ENCODE results near the gene KIAA0040.

KIAA0040 gene

DNA sequence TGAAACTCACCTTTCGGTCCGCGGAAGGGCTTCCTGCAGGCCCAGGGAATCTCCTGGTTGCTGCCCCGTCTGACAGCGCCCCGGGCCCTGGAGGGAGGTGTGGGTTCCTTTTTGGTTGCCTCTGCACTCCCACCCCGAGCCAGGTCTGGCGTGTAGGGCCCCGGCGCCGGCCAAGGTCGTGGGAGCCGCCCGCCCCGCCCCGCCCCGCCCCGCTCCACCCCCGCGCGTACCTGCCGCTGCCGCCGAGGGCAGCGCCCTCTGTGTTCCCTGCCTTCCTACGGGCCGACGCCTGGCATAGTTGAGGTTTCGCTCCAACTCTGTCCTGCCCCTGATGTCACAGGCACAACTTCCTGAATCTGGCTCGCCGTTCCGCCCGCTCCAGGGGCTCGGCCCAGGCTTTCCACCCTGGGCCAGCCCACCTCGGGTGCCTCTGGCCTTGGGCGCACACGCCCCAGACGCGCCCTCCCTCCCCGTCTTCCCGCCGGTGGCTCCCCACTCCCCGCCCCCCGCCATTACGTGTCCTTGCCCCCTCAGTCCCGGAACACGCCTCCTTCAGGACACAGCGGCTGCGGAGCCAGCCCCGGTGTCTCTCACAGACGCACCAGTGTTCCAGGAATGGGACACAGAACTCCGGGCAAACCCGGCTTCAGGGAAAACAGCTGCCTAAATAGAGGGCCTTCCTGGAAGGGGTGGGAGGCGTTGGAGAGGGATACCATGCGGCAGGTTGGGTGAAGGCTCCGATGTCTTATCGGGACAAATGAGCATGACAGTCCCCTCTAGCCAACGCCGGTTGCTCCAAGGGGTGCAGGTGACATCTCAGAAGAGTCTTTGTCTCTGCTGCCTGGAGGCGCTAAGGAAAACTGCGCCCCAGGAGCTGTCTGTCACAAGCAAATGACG lies at the start of gene KIAA0040:
KIAA0040 (minus strand) TSS at position 147 of the 897 bp plus-strand sequence. CDS start 31,763 bp downstream, outside the sequence.
- Mint-ChIP-seq H3K27ac (peak within 1 kb of the TSS; percentile 83), H3K4me1 (ENCODE audit: low read depth) (peaks cover 81% of the 10 kb centered on the region), H3K27me3 (no peaks in the 10 kb centered on the region), H3K4me3 (peak within 1 kb of the TSS; percentile 86), H3K36me3 (ENCODE audit: low read depth) (peaks cover 32% of the 10 kb centered on the region), H3K9me3 (no peaks in the 10 kb centered on the region)
- intact Hi-C loops (cut with micrococcal nuclease): no loop called here

DNA sequence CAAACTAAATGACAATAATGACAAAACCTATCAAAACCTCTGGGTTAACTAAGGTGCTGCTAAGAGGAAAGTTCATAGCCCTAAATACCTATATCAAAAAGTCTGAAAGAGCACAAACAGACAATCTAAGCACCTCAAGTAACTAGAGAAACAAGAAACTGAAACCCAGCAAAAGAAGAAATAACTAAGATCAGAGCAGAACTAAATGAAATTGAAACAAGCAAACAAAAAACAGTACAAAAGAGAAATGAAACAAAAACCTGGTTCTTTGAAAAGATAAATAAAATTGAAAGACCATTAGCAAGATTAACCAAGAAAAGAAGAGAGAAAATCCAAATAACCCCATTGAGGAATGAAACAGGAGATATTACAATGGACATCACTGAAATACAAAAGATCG lies 44.8 kb upstream of the KIAA0040 start:
- H3K27ac Mint-ChIP-seq: no peak overlapping the region
- peaks cover 7% of the 10 kb centered on the region for H3K4me1 Mint-ChIP-seq (ENCODE audit: low read depth)
- no peaks in the 10 kb centered on the region for H3K27me3 Mint-ChIP-seq
- no peaks in the 10 kb centered on the region for H3K9me3 Mint-ChIP-seq
- intact Hi-C loops (cut with micrococcal nuclease): no loop called here
- no peak overlapping the region for H3K4me3 Mint-ChIP-seq
- H3K36me3 Mint-ChIP-seq (ENCODE audit: low read depth): no peaks in the 10 kb centered on the region

DNA sequence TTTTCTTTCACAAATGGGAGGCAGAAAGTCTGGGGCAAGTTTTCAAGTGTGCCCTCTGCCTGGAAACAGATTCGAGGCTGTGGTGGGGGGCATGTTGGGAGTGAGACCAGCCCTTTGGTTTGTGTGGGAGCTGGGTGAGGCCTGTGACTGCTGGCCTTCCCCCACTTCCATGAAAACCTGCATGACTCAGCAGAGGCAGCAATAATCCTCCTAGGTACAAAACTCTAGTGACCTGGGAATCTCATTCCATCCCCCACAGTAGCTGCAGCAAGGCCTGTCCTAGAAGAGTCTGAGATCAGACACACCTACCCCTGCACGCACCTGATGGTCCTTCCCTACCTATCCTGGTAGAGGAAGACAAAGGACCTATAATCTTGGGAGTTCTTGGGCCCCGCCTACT lies 42.1 kb upstream of the KIAA0040 start:
- H3K4me1 Mint-ChIP-seq (ENCODE audit: low read depth): peaks cover 14% of the 10 kb centered on the region
- no peaks in the 10 kb centered on the region for H3K9me3 Mint-ChIP-seq
- no peaks in the 10 kb centered on the region for H3K36me3 Mint-ChIP-seq (ENCODE audit: low read depth)
- no peak overlapping the region for H3K4me3 Mint-ChIP-seq
- H3K27me3 Mint-ChIP-seq: no peaks in the 10 kb centered on the region
- intact Hi-C loops (cut with micrococcal nuclease): no loop called here
- H3K27ac Mint-ChIP-seq: no peak overlapping the region

DNA sequence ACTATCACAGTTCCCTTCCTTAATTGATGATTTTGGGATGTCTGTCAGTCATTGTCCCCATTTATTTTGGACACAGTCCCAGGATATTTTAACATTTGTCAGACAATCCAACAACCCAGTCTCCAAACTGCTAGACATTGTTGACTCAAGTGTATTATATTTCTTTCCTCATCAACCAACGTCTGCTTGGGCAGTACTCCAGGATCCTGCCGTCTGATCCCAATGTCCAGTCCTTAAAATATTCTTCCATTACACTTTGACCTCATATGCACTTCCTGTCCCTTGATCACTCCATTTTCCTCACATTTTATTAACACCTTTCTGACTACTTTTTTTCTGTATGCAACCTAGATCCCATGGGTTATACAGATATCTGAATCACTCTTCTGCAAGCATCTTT lies 39.8 kb upstream of the KIAA0040 start:
- Mint-ChIP-seq H3K36me3 (ENCODE audit: low read depth) (no peaks in the 10 kb centered on the region), H3K4me1 (ENCODE audit: low read depth) (peaks cover 10% of the 10 kb centered on the region)

DNA sequence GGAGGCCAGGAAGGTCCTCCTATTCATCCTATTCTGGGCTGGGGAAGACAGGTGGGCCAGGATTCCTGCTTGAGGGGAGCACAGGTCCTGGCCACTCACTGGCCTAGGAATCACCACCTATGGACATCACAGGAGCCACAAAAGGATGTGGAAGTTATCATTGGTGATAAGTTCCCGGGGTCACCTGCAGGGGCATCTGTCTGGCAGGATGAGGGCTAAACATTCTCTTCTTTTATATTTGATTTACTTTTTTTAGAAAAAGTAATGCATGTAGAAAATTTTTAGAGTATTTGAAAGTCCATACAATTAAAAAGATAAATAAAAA lies 33.2 kb upstream of the KIAA0040 start:
- Mint-ChIP-seq H3K36me3 (ENCODE audit: low read depth) (no peaks in the 10 kb centered on the region), H3K9me3 (no peaks in the 10 kb centered on the region), H3K4me1 (ENCODE audit: low read depth) (peaks cover 6% of the 10 kb centered on the region), H3K27me3 (no peaks in the 10 kb centered on the region), H3K27ac (no peak overlapping the region), H3K4me3 (no peak overlapping the region)
- intact Hi-C loops (cut with micrococcal nuclease): no loop called here

More for the DNA sequence above, 39.8 kb upstream of the KIAA0040 start:
- Mint-ChIP-seq H3K27ac (no peak overlapping the region), H3K27me3 (no peaks in the 10 kb centered on the region), H3K9me3 (no peaks in the 10 kb centered on the region), H3K4me3 (no peak overlapping the region)
- intact Hi-C loops (cut with micrococcal nuclease): no loop called here

DNA sequence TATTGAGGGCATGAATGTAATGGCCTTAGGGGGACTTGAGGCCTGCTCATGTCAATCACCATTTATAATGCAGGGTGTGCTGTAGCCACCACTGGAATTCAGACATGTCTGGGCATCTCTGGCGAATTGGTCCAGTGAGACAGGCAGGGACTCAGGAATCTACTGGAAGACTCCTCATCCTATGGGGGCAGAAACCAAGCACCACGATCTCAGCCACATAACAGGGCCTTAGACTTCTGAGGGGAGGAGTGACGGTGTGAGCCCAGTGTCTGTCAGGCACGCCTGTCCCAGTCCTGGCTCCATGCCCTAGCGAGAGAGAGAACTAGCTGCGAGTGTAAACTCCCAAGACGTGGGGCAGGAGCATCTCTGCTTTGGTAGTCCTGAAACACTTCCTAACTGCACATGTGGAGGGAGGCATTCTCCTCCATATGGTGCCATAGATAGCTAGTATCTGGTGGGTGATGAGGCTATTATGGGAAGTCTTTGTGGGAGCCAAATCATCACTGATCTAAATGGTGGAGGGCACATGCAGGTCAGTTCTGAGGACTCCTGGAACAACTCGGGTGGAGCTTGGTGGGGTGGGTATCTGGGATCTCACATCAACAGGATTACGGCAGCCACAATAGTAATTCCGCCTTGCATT lies 29.8 kb upstream of the KIAA0040 start:
- peak overlapping the region; percentile 20 for H3K27ac Mint-ChIP-seq
- no peak overlapping the region for H3K4me3 Mint-ChIP-seq
- no peaks in the 10 kb centered on the region for H3K9me3 Mint-ChIP-seq
- no peaks in the 10 kb centered on the region for H3K36me3 Mint-ChIP-seq (ENCODE audit: low read depth)
- no peaks in the 10 kb centered on the region for H3K27me3 Mint-ChIP-seq
- intact Hi-C loops (cut with micrococcal nuclease): no loop called here
- peaks cover 13% of the 10 kb centered on the region for H3K4me1 Mint-ChIP-seq (ENCODE audit: low read depth)

DNA sequence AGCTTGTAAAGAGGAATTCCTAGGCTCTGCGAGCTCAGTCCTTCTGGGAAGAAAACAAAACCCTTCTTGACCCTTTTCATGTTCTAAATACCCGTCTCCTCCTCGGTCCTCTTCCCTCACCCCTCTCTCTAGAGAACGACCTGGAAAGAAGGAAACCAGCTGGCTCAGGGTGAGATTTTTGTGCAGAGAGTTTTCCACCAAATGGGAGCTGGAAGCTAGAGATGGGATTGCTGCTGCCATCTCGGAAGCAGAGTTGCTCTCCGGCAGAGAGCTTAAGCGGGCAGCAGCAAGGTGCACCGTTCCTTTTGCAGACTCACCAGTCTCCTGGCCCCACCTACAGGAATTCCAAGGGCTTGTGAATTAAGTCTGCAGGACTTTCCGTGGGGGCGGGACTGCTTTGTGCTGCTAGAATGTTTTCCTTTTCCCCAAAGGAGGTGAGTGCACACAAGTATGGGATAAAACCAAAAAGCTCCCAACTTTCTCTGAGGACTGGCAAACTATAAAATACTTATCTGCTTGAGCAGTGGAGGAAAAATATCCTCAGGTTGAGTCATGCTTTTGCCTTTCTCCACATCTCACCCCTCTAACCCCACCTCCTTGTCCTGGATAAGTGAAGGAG lies 29.1 kb upstream of the KIAA0040 start:
- Mint-ChIP-seq H3K27me3 (no peaks in the 10 kb centered on the region), H3K4me3 (no peak overlapping the region), H3K27ac (no peak overlapping the region), H3K36me3 (ENCODE audit: low read depth) (no peaks in the 10 kb centered on the region), H3K4me1 (ENCODE audit: low read depth) (peaks cover 13% of the 10 kb centered on the region), H3K9me3 (no peaks in the 10 kb centered on the region)
- intact Hi-C loops (cut with micrococcal nuclease): no loop called here

DNA sequence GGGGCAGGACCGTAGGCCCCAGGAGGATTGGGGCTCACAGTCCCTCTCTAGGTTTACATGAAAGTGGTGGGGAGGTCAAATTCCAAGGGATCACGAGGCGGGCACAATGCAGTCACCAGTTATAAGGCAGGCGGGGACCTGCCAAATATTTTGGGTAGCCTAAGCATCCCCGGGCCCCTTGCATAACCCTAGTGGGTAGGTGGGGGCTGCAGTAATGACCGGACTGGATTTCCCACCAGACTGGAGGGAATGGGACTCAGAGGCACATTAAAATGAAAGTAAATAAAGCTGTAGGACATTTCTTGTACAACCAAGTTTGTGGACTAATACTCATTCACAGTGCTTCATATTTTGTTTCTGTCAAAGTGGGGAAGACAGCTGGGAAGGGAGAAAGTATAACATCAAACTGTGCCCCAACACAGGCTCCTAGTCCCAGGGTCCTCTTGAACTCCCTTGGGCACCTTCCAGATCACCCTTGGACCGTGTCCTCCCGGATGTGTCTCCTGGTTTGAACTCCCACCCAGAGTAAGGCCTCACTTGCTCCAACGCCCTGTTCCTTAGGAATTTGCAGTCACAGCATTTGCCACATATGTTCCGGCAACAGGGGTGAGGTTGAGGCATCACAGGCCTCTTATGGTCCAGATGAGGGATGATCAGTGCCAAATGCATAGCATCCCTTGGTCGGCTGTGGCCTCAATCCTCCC lies 28.4 kb upstream of the KIAA0040 start:
- no peaks in the 10 kb centered on the region for H3K27me3 Mint-ChIP-seq
- no peaks in the 10 kb centered on the region for H3K36me3 Mint-ChIP-seq (ENCODE audit: low read depth)
- peaks cover 13% of the 10 kb centered on the region for H3K4me1 Mint-ChIP-seq (ENCODE audit: low read depth)
- no peak overlapping the region for H3K4me3 Mint-ChIP-seq
- no peaks in the 10 kb centered on the region for H3K9me3 Mint-ChIP-seq
- H3K27ac Mint-ChIP-seq: no peak overlapping the region
- intact Hi-C loops (cut with micrococcal nuclease): no loop called here

DNA sequence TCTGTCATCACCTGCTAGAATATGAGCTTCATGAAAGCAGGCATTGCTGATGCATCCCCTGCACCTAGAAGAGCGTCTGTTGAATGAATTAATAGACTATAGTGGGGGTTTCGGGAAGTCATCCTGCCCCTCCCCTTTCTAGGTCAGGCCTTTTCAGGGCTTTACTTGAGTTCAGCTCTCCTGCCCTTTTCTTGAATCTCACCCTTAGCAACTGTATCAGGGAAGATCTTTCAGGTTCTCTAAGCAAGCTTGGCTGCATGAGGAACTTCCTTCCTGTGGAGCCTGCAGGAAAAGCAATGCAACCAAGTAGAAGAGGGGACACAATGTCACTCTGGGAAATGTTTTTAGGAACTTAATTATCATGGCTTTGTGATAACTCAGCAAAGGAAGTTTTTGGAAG lies 27.2 kb upstream of the KIAA0040 start:
- no peak overlapping the region for H3K4me3 Mint-ChIP-seq
- H3K36me3 Mint-ChIP-seq (ENCODE audit: low read depth): no peaks in the 10 kb centered on the region
- no peaks in the 10 kb centered on the region for H3K27me3 Mint-ChIP-seq
- H3K27ac Mint-ChIP-seq: no peak overlapping the region
- H3K9me3 Mint-ChIP-seq: no peaks in the 10 kb centered on the region
- peaks cover 13% of the 10 kb centered on the region for H3K4me1 Mint-ChIP-seq (ENCODE audit: low read depth)
- intact Hi-C loops (cut with micrococcal nuclease): no loop called here

DNA sequence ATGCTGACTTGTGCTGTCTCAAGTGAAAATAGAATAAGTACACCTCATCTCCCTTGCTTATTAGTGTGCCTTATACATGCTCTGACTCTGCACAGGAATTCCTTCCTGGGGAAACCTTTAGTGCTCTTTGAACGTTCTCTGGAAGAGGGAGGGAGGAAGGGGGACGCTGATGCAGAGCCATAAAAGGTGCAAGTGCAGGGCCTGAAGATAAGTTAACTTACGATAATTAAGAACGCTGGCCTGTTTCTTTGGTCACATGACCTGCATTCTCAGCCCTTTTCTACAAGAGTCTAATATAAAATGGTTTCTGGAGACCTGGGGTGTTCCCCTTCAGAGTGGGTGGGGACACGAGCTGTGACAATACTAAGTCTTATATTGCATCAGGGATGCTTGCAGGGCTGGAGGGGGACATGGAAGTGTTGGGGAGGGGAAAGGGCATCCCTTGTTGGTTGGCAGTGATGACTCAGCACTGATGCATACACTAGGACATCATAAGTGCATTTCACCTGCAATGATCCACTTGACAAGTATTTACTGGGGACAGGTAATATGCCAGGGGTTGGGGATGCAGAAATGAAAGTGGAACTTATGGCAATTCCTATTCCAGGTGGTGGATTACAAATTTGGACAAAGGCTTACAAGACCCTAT lies 26.3 kb upstream of the KIAA0040 start:
- intact Hi-C loops (cut with micrococcal nuclease): no loop called here
- Mint-ChIP-seq H3K9me3 (no peaks in the 10 kb centered on the region), H3K27ac (no peak overlapping the region), H3K27me3 (no peaks in the 10 kb centered on the region), H3K4me3 (no peak overlapping the region), H3K36me3 (ENCODE audit: low read depth) (no peaks in the 10 kb centered on the region), H3K4me1 (ENCODE audit: low read depth) (peaks cover 13% of the 10 kb centered on the region)

DNA sequence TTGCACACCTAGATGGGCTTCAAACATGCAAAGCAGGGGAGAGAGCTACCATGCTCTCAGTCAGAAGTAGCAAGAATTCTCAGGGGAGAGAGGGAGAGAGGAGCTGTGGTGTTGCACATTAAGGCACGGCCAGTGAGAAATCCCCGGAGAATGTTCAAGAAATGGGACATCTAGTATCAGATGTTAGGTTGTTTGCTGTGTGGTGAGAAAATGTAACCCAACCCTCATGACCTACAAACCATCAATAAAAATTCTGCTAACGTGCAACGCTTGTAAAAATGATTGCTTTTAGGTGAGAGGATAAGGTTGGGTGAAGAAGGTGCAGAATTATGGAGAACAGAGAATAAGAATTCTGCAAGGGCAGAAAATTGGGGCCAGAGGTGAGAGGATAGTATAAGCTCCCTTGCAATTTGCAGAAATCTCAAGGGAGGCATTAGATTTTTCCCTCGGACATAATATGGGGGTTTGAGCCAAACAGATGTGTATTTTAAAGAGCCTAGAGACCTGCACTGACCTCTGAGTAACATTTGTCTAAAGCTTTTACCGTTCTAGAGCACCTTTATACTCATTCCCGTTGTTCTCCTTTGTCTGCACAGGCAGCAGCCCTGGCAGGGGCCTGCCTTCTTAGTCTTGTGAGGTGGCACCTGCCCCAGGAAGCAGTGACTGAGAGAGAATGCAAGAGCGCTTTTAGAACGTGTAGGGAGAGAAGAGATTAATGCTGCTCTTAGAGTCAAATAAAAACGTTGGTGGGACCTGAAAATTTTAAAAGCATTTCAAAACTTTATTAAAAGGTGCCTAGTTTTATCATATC lies 25.4 kb upstream of the KIAA0040 start:
- no peak overlapping the region for H3K4me3 Mint-ChIP-seq
- intact Hi-C loops (cut with micrococcal nuclease): no loop called here
- no peaks in the 10 kb centered on the region for H3K27me3 Mint-ChIP-seq
- peaks cover 13% of the 10 kb centered on the region for H3K4me1 Mint-ChIP-seq (ENCODE audit: low read depth)
- no peaks in the 10 kb centered on the region for H3K9me3 Mint-ChIP-seq
- no peaks in the 10 kb centered on the region for H3K36me3 Mint-ChIP-seq (ENCODE audit: low read depth)
- no peak overlapping the region for H3K27ac Mint-ChIP-seq

DNA sequence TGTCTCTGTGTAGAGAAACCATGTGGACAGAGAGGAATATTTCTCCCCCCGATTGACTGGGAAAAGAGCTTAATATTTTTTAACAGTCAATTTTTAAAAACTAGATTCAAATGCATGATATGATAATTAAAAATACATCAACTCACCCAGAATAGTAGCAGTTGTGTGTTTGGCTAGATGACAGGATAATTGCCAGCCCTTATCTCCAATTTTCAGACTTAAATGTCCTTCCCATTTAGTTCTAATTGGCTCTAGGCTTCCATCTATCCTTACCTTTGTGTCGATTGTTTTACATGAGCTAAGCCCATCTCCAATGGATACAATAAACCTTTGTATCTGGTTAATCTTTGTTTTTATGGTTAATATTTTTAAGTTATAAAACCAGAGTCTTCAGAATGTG lies 23.9 kb upstream of the KIAA0040 start:
- Mint-ChIP-seq H3K4me3 (no peak overlapping the region), H3K27ac (no peak overlapping the region), H3K36me3 (ENCODE audit: low read depth) (no peaks in the 10 kb centered on the region), H3K4me1 (ENCODE audit: low read depth) (peaks cover 13% of the 10 kb centered on the region), H3K27me3 (no peaks in the 10 kb centered on the region), H3K9me3 (no peaks in the 10 kb centered on the region)
- intact Hi-C loops (cut with micrococcal nuclease): no loop called here

DNA sequence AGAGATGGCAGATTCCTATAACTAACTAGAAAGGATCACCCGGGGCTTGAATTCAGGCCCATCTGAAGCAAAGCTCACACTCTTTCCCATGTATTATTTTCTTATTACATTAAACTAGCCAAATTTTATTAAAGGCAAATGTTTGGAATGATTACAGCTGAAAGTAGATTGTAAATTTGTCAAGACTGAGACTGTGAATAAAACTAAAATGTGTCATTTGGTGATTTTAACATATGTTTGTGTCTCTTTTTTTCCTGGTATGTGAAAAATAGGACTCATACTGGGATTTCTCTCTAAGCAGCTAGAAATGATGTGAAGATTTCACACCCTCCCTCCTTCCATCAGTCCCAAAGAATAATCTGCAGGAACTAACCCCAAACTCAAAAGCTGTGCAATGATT lies 19.1 kb upstream of the KIAA0040 start:
- H3K4me1 Mint-ChIP-seq (ENCODE audit: low read depth): peaks cover 10% of the 10 kb centered on the region
- H3K4me3 Mint-ChIP-seq: no peak overlapping the region
- H3K36me3 Mint-ChIP-seq (ENCODE audit: low read depth): no peaks in the 10 kb centered on the region
- no peaks in the 10 kb centered on the region for H3K9me3 Mint-ChIP-seq
- no peak overlapping the region for H3K27ac Mint-ChIP-seq
- intact Hi-C loops (cut with micrococcal nuclease): no loop called here
- no peaks in the 10 kb centered on the region for H3K27me3 Mint-ChIP-seq

Data from dendritic cell treated with granulocyte-macrophage colony-stimulating factor and Interleukin-4, amounts not matched to agents 40 ng/mL and 50 ng/mL, for 4 days (primary cell).